Keratinocyte (primary cell): ENCODE measurements around the gene IFNAR1.

Source experiments
- EZH2 ChIP-seq: IDR thresholded peaks from one replicate; pipeline ENCODE4 v1.6.1; 2012; ENCODE audit warnings: inconsistent platforms, mild to moderate bottlenecking, low read length, moderate library complexity
- TF ChIP-seq, protein P1 (sequence below), 3 experiments: IDR thresholded peaks in 1 of 3; conservative IDR thresholded peaks in 1 of 3; optimal IDR thresholded peaks in 1 of 3; 2 replicates in 2 of 3; 3 replicates in 1 of 3; pipeline versions ENCODE3 to v1.5.1; 2011; ENCODE audit warnings: low read length in 3 of 3, mild to moderate bottlenecking in 3 of 3, moderate library complexity in 2 of 3, control low read depth in 1 of 3, inconsistent platforms in 1 of 3; ENCODE audit not compliant: insufficient read depth in 2 of 3; ENCODE audit errors: extremely low read depth in 1 of 3

DNA sequence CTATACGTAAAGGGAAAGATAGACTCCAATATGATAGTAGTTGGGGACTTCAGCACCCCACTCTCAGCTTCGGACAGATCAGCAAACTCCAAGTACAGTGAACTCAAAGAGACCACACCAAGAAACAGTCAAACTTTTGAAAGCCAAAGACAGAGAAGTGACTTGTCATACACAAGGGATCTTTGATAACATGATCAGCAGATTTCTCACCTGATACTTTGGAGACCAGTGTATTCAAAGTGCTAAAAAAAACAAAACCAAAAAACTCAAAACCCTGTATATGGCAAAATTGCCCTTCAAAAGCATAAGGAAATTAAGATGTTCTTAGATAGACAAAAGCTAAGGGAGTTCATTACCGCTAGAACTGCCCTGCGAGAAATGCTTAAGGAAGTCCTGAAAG, 9.4 kb downstream of the IFNAR1 start:
- TF ChIP-seq, protein P1, sequence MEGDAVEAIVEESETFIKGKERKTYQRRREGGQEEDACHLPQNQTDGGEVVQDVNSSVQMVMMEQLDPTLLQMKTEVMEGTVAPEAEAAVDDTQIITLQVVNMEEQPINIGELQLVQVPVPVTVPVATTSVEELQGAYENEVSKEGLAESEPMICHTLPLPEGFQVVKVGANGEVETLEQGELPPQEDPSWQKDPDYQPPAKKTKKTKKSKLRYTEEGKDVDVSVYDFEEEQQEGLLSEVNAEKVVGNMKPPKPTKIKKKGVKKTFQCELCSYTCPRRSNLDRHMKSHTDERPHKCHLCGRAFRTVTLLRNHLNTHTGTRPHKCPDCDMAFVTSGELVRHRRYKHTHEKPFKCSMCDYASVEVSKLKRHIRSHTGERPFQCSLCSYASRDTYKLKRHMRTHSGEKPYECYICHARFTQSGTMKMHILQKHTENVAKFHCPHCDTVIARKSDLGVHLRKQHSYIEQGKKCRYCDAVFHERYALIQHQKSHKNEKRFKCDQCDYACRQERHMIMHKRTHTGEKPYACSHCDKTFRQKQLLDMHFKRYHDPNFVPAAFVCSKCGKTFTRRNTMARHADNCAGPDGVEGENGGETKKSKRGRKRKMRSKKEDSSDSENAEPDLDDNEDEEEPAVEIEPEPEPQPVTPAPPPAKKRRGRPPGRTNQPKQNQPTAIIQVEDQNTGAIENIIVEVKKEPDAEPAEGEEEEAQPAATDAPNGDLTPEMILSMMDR (optimal IDR thresholded peaks at IDR 0.05 in 1 of 3, IDR thresholded peaks at IDR 0.05 in 1 of 3, conservative IDR thresholded peaks at IDR 0.05 in 1 of 3; ENCODE audit: extremely low read depth in 1 of 3, insufficient read depth in 2 of 3, low read length in 3 of 3), result no peak
- no peak for TF ChIP-seq EZH2
